Bronchial epithelial cell (primary cell): Measurements from ENCODE around the gene LARP1. TPM values are rescaled to one million over a fixed set of nuclear protein-coding genes. Genes with fewer than 3 reads are reported as not detected.

Source experiments
- DNase-seq: peaks from one replicate; pipeline ENCODE4 v3.0.0-alpha.2; 2010; ENCODE audit warnings: low read depth
- FAIRE-seq: peaks from 2 replicates; lab custom pipeline; 2011; peaks lifted over from hg19 to GRCh38; lab: Jason Lieb, UNC
- H3K27me3 ChIP-seq: 2 replicates; pipeline ENCODE4 v1.5.1; 2011; ENCODE audit warnings: low read length; ENCODE audit not compliant: control insufficient read depth, insufficient read depth
- H3K36me3 ChIP-seq: 2 replicates; pipeline ENCODE4 v1.5.1; 2011; ENCODE audit warnings: low read length; ENCODE audit not compliant: control insufficient read depth, insufficient read depth
- H3K4me3 ChIP-seq: 2 replicates; pipeline ENCODE4 v1.5.1; 2011; ENCODE audit warnings: mild to moderate bottlenecking, low read depth, low read length, control low read depth
- CTCF ChIP-seq: IDR thresholded peaks from 2 replicates; pipeline ENCODE4 v1.5.1; 2011; ENCODE audit warnings: mild to moderate bottlenecking, moderate library complexity, low read length, control low read depth, inconsistent platforms; ENCODE audit not compliant: insufficient read depth, severe bottlenecking
- total RNA-seq: library from RNA; depleted of rRNA; stranded (reverse); fragments of >200 nt; gene quantifications from 2 replicates; pipeline ENCODE4 v1.2.1, GENCODE V29; 2014

The LARP1 gene
- total RNA-seq, 1 donor from 2014 or later, result 42.6 TPM

DNA sequence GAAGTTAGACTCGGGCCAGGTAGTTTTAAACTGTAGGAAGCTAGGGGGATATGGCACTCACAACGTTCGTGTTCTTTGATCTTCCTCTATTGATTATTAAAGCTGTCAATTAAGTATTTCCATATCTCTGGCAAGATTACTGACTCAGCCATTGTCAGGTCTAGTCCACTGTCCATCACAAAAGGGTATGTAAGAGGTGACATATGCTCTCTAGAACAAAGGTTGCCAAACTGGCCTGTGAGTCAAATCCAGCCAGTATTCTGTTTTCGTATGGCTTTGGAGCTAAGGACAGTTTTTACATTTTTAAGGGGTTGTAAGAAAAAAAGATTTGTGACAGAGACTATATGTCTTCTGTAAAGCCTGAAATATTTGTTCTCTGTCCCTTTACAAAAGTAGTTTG is 51.0 kb downstream of the LARP1 start:
- TF ChIP-seq CTCF, result no peak
- FAIRE-seq, result no peak
- Histone ChIP-seq H3K27me3 (no peaks in the 10 kb centered on the region), H3K36me3 (peaks cover 38% of the 10 kb centered on the region), H3K4me3 (no peak overlapping the region)
- no peak for DNase-seq

GRCh38 chr5:154811239-154811638 is 56.1 kb downstream of the LARP1 start:
- no peak for FAIRE-seq
- Histone ChIP-seq H3K4me3 (no peak overlapping the region), H3K27me3 (no peaks in the 10 kb centered on the region), H3K36me3 (peaks cover 40% of the 10 kb centered on the region)
- no peak for DNase-seq
- no peak for TF ChIP-seq CTCF

GRCh38 chr5:154811653-154812465 is 56.7 kb downstream of the LARP1 start:
- no peak for FAIRE-seq
- TF ChIP-seq CTCF, result peak; percentile 68
- no peak overlapping the region for H3K4me3 ChIP-seq
- H3K27me3 ChIP-seq, result no peaks in the 10 kb centered on the region
- H3K36me3 ChIP-seq, result peaks cover 42% of the 10 kb centered on the region
- peak; percentile 53 for DNase-seq

GRCh38 chr5:154813158-154813557 is 58.0 kb downstream of the LARP1 start:
- FAIRE-seq (no peak), DNase-seq (no peak)
- H3K36me3 ChIP-seq, result peaks cover 42% of the 10 kb centered on the region
- H3K4me3 ChIP-seq, result no peak overlapping the region
- no peaks in the 10 kb centered on the region for H3K27me3 ChIP-seq
- TF ChIP-seq CTCF, result no peak

GRCh38 chr5:154813736-154814135 is 58.6 kb downstream of the LARP1 start:
- no peak for TF ChIP-seq CTCF
- H3K27me3 ChIP-seq, result no peaks in the 10 kb centered on the region
- H3K4me3 ChIP-seq, result no peak overlapping the region
- FAIRE-seq (no peak), DNase-seq (no peak)
- peaks cover 39% of the 10 kb centered on the region for H3K36me3 ChIP-seq
